Smooth muscle cell (in vitro differentiated cells): ENCODE data around the gene IL4R. TPM values are rescaled to one million over a fixed set of nuclear protein-coding genes. Genes with fewer than 3 reads are reported as not detected.

Experiments
- DNase-seq: peaks from one replicate; lab custom pipeline; 2025; ENCODE audit not compliant: unreplicated experiment; lab: John Stamatoyannopoulos, UW
- H2AFZ ChIP-seq: fragments of 200-600 bp; sonication (generic); 2 replicates; pipeline ENCODE4 v1.6.0; 2016; ENCODE audit warnings: antibody characterized with exemption, low read depth, mild to moderate bottlenecking
- H3F3A ChIP-seq: fragments of 200-600 bp; sonication (generic); 2 replicates; pipeline ENCODE4 v1.6.0; 2017; ENCODE audit warnings: antibody characterized with exemption, low read depth
- H3K27ac ChIP-seq: fragments of 200-600 bp; sonication (generic); 2 replicates; pipeline ENCODE4 v1.5.1; 2016; ENCODE audit warnings: low read depth, mild to moderate bottlenecking
- H3K27me3 ChIP-seq: fragments of 200-600 bp; sonication (generic); 2 replicates; pipeline ENCODE4 v1.6.1; 2016; ENCODE audit warnings: low read depth, mild to moderate bottlenecking
- H3K36me3 ChIP-seq: fragments of 200-600 bp; sonication (generic); 2 replicates; pipeline ENCODE4 v1.5.1; 2016; ENCODE audit warnings: low read depth
- H3K4me1 ChIP-seq: fragments of 200-600 bp; sonication (generic); 2 replicates; pipeline ENCODE4 v1.5.1; 2016; ENCODE audit warnings: low read depth
- H3K4me2 ChIP-seq: fragments of 200-600 bp; sonication (generic); 2 replicates; pipeline ENCODE4 v1.6.0; 2016; ENCODE audit warnings: mild to moderate bottlenecking
- H3K4me3 ChIP-seq: fragments of 200-600 bp; sonication (generic); 2 replicates; pipeline ENCODE4 v1.5.1; 2016; ENCODE audit warnings: mild to moderate bottlenecking
- H3K79me2 ChIP-seq: fragments of 200-600 bp; sonication (generic); 2 replicates; pipeline ENCODE4 v1.6.0; 2016; ENCODE audit warnings: low read depth, mild to moderate bottlenecking
- H3K9ac ChIP-seq: fragments of 200-600 bp; sonication (generic); 2 replicates; pipeline ENCODE4 v1.6.0; 2016; ENCODE audit warnings: low read depth
- H3K9me3 ChIP-seq: fragments of 200-600 bp; sonication (generic); replicated peaks from 2 replicates; pipeline ENCODE4 v1.5.1; 2016; ENCODE audit warnings: low read depth
- H4K20me1 ChIP-seq: fragments of 200-600 bp; sonication (generic); 2 replicates; pipeline ENCODE4 v1.6.0; 2016; ENCODE audit warnings: low read depth
- WGBS: methylation state at CpG from one replicate; pipeline ENCODE4 v1.1.7; 2016; ENCODE audit warnings: low lambda C conversion rate; 5-methylcytosine and 5-hydroxymethylcytosine counted together
- polyA plus RNA-seq: library from polyadenylated mRNA; unstranded; fragments of >200 nt; fragmentation: Nextera tagmentation; extraction: Ambion mirVana; gene quantifications from 2 replicates; pipeline ENCODE4 v1.2.1, GENCODE V29; 2016
- total RNA-seq: library from RNA; depleted of rRNA; stranded (reverse); fragments of >200 nt; gene quantifications from 2 replicates; pipeline ENCODE4 v1.2.3, GENCODE V29; 2014
- TF ChIP-seq, protein P1 (sequence below): fragments of 200-600 bp; sonication (generic); IDR thresholded peaks from 2 replicates; pipeline ENCODE4 v1.5.1; 2017; ENCODE audit warnings: borderline replicate concordance, mild to moderate bottlenecking, antibody characterized with exemption; ENCODE audit not compliant: insufficient read depth, poor library complexity, severe bottlenecking

Gene IL4R
- total and polyA plus RNA-seq, 2 experiments from 2014 or later = 13.4 to 24.0 TPM

DNA sequence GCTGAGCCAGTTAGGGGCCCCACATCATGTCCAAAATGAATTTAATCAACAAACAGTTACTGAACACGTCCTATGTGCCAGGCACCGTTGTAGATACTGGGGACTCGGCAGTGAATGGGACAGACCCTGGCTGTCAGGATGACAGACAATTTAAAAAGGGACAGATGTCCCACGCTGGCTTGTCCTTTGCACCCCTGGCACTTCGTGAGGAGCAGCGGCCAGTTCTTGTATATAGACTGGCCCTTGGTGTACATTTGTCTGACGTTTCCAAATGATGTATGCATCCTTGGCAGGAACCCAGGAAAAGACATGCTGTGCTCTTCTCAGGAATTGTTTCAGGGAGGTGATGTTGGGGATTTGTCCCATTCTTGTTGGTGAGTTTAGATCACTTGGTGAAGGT lies 21.1 kb downstream of the IL4R start:
- no peaks in the 10 kb centered on the region for H3K4me1 ChIP-seq
- H3K4me3 ChIP-seq = no peak overlapping the region
- H3K79me2 ChIP-seq = peaks cover 9% of the 10 kb centered on the region
- H3F3A ChIP-seq = peaks cover 3% of the 10 kb centered on the region
- no peaks in the 10 kb centered on the region for H3K36me3 ChIP-seq
- no peak for DNase-seq
- H3K27ac ChIP-seq = no peak overlapping the region
- H3K9ac ChIP-seq = no peak overlapping the region
- H4K20me1 ChIP-seq = no peaks in the 10 kb centered on the region
- 98% methylated on average over 7 of the region's 7 CpGs for WGBS
- H3K9me3 ChIP-seq = no peaks in the 10 kb centered on the region
- TF ChIP-seq, protein P1, sequence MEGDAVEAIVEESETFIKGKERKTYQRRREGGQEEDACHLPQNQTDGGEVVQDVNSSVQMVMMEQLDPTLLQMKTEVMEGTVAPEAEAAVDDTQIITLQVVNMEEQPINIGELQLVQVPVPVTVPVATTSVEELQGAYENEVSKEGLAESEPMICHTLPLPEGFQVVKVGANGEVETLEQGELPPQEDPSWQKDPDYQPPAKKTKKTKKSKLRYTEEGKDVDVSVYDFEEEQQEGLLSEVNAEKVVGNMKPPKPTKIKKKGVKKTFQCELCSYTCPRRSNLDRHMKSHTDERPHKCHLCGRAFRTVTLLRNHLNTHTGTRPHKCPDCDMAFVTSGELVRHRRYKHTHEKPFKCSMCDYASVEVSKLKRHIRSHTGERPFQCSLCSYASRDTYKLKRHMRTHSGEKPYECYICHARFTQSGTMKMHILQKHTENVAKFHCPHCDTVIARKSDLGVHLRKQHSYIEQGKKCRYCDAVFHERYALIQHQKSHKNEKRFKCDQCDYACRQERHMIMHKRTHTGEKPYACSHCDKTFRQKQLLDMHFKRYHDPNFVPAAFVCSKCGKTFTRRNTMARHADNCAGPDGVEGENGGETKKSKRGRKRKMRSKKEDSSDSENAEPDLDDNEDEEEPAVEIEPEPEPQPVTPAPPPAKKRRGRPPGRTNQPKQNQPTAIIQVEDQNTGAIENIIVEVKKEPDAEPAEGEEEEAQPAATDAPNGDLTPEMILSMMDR = no peak
- no peak overlapping the region for H3K4me2 ChIP-seq
- no peaks in the 10 kb centered on the region for H3K27me3 ChIP-seq
- no peak overlapping the region for H2AFZ ChIP-seq

DNA sequence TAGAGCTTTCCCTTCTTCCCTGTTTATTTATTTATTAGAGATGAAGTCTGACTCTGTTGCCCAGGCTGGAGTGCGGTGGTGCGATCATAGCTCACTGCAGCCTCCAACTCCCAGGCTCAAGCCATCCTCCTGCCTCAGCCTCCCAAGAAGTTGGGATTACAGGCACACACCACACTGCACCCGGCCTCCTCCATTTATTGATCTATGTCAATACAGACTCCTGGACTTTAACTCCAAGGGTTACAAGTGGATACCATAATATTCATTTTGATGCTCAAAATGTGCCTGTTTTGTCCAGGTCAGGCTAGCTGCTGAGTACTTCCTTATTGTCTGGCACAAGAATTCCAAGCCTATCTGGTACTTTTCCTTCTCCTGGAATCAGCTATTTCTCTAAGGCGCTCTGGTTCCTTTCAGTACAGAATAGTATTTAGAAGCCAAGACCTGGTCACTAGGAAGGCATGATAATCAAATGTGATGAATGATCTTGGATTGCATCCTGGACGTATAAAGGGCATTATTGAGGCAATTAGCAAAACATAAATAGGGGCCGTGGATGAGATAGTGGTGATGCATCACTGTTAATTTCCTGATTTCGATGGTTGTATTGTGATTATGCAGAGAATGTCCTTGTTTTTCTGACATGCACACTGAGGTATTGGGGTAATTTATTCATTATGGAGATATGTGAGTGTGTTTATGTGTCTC lies 21.7 kb downstream of the IL4R start:
- Histone ChIP-seq H4K20me1 (no peaks in the 10 kb centered on the region), H3K27ac (no peak overlapping the region), H3K9me3 (no peaks in the 10 kb centered on the region), H3K79me2 (peaks cover 9% of the 10 kb centered on the region), H3K4me2 (no peak overlapping the region), H3K27me3 (no peaks in the 10 kb centered on the region), H3K36me3 (no peaks in the 10 kb centered on the region), H3K9ac (no peak overlapping the region), H3K4me3 (no peak overlapping the region), H3K4me1 (no peaks in the 10 kb centered on the region), H3F3A (no peaks in the 10 kb centered on the region), H2AFZ (no peak overlapping the region)
- DNase-seq = no peak
- TF ChIP-seq, protein P1 = no peak
- 94% methylated on average over 7 of the region's 7 CpGs for WGBS

DNA sequence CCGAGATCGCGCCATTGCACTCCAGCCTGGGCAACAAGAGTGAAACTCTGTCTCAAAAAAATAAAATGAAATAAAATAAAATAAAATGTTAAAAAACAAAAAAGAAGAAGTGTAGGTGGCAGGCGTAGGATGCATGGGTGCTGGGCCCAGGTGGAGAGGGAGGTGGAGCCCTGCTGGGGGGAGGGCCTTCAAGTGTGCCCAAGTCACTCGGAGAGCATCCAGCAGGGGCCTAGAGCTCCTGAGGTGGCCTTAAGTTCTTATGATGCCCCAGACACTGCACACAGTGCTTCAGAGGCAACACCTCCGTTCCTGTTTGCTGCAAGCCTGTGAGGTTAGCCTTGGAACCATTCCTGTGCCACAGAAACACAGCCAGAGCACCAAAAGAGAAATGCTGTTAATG lies 23.2 kb downstream of the IL4R start:
- Histone ChIP-seq H3K79me2 (peaks cover 9% of the 10 kb centered on the region), H3F3A (no peaks in the 10 kb centered on the region), H3K4me3 (no peak overlapping the region), H2AFZ (no peak overlapping the region), H3K9ac (no peak overlapping the region), H3K4me2 (no peak overlapping the region), H3K27ac (no peak overlapping the region), H4K20me1 (no peaks in the 10 kb centered on the region), H3K4me1 (no peaks in the 10 kb centered on the region), H3K9me3 (no peaks in the 10 kb centered on the region), H3K36me3 (no peaks in the 10 kb centered on the region), H3K27me3 (no peaks in the 10 kb centered on the region)
- no peak for DNase-seq
- TF ChIP-seq, protein P1 = no peak
- 96% methylated on average over 6 of the region's 6 CpGs for WGBS

DNA sequence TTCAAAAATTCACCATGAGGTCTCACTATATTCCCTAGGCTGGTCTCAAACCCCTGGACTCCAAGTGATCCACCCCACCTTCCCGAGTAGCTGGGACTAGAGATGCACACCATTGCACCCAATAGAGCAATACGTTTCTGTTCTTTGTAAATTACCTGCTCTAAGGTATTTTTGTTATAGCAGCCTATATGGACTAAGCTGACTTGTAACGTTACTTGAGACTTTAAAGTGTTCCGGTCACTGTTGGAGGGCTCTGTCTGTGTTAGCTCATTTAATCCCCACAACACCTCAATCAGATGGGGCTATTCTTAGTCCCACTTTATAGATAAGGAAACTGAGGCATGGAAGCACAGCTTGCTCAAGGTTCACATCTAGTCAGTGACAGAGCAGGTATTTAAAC lies 25.4 kb downstream of the IL4R start:
- Histone ChIP-seq H4K20me1 (no peaks in the 10 kb centered on the region), H3K4me2 (no peak overlapping the region), H3K27ac (no peak overlapping the region), H3K4me1 (no peaks in the 10 kb centered on the region), H3K4me3 (no peak overlapping the region), H3K9ac (no peak overlapping the region), H3K9me3 (no peaks in the 10 kb centered on the region), H2AFZ (no peak overlapping the region), H3K36me3 (no peaks in the 10 kb centered on the region), H3K27me3 (no peaks in the 10 kb centered on the region), H3K79me2 (peaks cover 8% of the 10 kb centered on the region), H3F3A (no peaks in the 10 kb centered on the region)
- TF ChIP-seq, protein P1 = no peak
- WGBS = 99% methylated on average over 4 of the region's 4 CpGs
- DNase-seq = no peak
